Measurements from ENCODE around the gene HPN.
"Not testable (repeated sequence)": the region's sequence is repeated elsewhere in the genome, so short reads cannot be mapped to it uniquely, and the experiment has no call there.

GRCh38 chr19:35014774-35015173 is 26.7 kb upstream of the HPN start:
- TF ChIP-seq EP300, CTCF (IDR thresholded peaks at IDR 0.05): not testable (repeated sequence)

Measured in tibial nerve (tissue), 4 donors.